Stromal cell of bone marrow (primary cell): ENCODE measurements around the gene KLF12.

Experiments
- DNase-seq: peaks from one replicate; pipeline ENCODE4 v3.0.0-alpha.2; 2012; ENCODE audit warnings: low read depth

KLF12 gene

GRCh38 chr13:74102691-74103090 is 31.5 kb downstream of the KLF12 start:
- DNase-seq, result no peak

GRCh38 chr13:74101436-74101835 is 32.8 kb downstream of the KLF12 start:
- DNase-seq, result no peak

- no peak for DNase-seq
Measured at GRCh38 chr13:74098077-74098476, 36.1 kb downstream of the KLF12 start.

GRCh38 chr13:74097116-74097515 is 37.1 kb downstream of the KLF12 start:
- DNase-seq, result no peak

- no peak for DNase-seq
Measured at GRCh38 chr13:74093691-74094090, 40.5 kb downstream of the KLF12 start.

GRCh38 chr13:74092711-74093110 is 41.5 kb downstream of the KLF12 start:
- DNase-seq, result no peak

GRCh38 chr13:74090869-74091605 is 43.2 kb downstream of the KLF12 start:
- DNase-seq, result no peak

- DNase-seq, result no peak
Measured at GRCh38 chr13:74090397-74090796, 43.8 kb downstream of the KLF12 start.

- DNase-seq, result no peak
Measured at GRCh38 chr13:74087357-74087756, 46.8 kb downstream of the KLF12 start.
